WI38 (cell line): ENCODE measurements around the gene GOLGA7B.

Source experiments
- H3K4me3 ChIP-seq: 2 replicates; pipeline ENCODE4 v1.5.1; 2011; ENCODE audit warnings: low read depth, mild to moderate bottlenecking, control low read depth, low read length
- TF ChIP-seq, protein P1 (sequence below): IDR thresholded peaks from 2 replicates; pipeline ENCODE4 v1.5.1; 2012; ENCODE audit warnings: low read depth, mild to moderate bottlenecking, control low read depth, low read length

GOLGA7B gene

DNA sequence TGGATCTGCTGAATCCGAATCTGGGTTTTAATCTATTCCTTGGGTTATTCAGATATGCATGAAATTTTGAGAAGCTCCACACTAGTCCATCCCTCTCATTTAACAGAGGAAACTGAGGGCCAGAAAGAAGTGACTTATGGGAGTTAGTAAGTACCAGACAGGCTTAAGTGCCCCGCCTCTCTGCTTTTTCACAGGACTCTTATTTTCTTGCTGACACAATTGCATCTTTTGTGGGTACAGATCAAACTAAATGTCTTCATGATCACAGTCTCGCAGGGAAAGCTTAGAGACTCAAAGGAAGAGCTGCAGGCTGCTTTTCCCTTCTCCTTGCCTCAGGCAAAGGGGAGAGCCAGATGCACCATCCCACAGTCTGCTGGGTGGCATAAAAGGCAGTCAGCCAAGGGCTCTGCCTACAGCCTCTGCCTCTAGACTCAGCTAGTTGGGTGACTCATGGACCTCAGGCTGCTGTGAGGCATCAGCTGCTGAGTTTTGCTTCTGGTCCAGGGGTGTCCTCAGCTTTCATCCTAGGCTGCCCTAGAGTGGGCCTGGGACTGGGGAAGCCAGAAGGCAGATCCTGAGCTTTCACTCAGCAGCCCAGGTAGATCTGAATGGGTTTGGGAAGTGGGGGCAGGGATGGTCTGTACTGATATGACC is 11.6 kb downstream of the GOLGA7B start:
- no peak overlapping the region for H3K4me3 ChIP-seq
- TF ChIP-seq, protein P1, sequence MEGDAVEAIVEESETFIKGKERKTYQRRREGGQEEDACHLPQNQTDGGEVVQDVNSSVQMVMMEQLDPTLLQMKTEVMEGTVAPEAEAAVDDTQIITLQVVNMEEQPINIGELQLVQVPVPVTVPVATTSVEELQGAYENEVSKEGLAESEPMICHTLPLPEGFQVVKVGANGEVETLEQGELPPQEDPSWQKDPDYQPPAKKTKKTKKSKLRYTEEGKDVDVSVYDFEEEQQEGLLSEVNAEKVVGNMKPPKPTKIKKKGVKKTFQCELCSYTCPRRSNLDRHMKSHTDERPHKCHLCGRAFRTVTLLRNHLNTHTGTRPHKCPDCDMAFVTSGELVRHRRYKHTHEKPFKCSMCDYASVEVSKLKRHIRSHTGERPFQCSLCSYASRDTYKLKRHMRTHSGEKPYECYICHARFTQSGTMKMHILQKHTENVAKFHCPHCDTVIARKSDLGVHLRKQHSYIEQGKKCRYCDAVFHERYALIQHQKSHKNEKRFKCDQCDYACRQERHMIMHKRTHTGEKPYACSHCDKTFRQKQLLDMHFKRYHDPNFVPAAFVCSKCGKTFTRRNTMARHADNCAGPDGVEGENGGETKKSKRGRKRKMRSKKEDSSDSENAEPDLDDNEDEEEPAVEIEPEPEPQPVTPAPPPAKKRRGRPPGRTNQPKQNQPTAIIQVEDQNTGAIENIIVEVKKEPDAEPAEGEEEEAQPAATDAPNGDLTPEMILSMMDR = no peak

DNA sequence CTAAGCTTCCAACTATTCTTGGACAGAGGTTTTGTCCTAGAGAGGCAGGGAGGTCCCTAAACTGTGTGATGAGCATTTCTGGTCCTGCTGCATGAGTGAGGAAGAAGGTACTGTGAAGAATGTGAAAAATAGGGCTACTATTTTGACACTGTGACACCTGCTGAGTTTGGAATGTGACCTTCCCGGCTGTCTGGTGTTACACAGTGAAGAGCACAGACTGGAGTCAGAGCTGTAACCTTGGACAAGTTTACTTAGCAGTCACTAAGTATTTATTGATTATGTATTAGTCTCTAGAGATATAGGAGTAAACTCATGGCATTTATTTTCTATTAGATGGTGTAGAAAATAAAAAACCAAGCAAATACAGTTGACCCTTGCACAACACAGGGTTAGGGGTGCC is 12.3 kb downstream of the GOLGA7B start:
- no peak overlapping the region for H3K4me3 ChIP-seq
- TF ChIP-seq, protein P1 = no peak

DNA sequence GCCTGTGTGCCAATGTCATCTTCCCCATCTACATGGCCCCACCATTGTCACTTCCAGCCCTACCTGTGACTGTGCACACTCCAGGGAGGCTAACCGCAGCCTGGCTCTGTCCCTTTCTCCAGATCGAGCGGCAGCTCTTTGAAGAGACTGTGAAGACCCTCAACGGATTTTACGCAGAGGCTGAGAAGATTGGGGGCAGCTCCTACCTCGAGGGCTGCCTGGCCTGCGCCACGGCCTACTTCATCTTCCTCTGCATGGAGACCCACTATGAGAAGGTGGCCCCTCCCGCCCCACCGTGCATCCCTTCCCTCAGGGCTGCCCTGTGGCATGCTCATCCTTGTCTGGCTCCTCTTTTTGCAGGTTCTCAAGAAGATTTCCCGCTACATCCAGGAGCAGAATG is 14.2 kb downstream of the GOLGA7B start:
- H3K4me3 ChIP-seq = no peak overlapping the region
- TF ChIP-seq, protein P1 = no peak

DNA sequence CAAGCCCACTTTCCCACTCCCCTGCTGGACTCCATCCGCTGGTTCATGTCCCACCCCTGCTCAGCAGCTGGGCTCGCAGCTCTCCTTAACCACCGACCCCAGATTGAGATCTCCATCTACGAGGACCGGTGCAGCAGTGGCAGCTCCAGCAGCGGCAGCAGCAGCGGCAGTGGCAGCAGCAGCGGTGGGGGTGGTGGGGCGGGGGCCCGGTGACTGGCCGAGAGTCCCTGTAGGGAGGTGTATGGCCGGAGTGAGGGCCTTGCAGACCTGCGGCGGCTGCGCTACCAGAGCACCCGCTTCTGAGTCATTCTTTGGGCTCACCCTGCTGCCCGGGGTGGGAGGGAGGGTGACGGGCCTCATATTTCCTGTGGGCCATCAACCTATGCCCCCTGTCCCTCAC is 15.8 kb downstream of the GOLGA7B start:
- no peak overlapping the region for H3K4me3 ChIP-seq
- TF ChIP-seq, protein P1 = no peak

DNA sequence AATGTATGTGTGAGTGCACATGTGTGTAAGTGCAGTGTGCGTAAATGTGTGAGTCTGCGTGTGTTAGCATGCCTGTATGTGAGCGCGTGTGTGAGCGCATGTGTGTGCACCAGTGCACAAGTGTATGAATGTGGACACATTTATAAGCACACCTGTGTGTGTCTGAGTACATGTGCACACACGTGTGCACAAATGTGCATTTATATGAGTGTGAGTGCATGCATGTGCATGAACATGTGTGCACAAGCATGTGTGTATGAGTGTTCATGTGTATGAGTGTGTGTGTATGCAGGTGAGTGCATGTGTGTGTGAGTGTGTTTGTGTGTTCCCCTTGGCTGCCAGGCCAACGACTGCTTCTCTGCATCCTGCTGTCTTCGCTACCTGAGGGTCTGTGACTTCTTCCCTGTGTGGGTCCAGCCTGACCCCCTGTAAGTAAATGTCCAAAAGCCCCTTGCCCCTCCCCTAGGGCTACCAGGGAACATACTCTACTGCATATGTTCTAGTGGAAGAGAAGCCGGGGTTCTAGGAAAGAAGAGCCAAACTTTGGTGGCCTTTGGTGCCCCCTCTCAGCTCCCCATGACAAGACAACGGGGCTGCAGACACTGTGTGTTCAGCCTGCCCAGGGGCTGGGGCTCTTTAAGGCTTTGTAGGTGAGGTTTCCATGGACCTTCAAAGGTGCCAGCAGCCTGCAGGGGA is 17.0 kb downstream of the GOLGA7B start:
- no peak overlapping the region for H3K4me3 ChIP-seq
- TF ChIP-seq, protein P1 = no peak

DNA sequence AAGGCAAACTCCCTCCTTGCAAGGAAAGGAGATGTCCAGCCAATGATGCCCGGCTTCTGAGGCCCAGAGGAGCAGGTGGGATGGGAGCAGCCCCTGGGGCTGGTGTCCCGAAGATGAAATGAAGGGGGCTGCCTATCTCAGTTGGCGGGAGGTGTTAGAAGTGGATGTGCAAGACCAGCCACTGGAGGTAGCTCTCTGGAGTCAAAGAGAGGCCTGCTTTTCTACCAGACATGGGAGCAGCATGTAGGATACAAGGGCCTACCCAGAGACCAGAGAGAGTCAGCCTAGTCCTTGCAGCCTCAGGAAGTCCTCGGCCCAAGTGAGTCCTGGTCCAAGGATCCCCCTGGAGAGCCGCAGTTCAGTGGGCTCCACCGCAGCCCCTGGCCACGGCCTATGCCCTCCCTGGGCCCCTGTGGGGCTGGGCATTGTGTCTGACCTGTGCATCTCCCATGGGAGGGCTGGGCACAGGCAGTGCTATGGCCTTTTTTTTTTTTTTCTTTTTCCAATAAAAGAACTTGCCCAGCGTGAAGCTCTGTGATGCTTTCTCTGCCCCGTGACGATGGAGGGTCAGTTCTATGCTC is 17.7 kb downstream of the GOLGA7B start:
- no peak overlapping the region for H3K4me3 ChIP-seq
- TF ChIP-seq, protein P1 = no peak

DNA sequence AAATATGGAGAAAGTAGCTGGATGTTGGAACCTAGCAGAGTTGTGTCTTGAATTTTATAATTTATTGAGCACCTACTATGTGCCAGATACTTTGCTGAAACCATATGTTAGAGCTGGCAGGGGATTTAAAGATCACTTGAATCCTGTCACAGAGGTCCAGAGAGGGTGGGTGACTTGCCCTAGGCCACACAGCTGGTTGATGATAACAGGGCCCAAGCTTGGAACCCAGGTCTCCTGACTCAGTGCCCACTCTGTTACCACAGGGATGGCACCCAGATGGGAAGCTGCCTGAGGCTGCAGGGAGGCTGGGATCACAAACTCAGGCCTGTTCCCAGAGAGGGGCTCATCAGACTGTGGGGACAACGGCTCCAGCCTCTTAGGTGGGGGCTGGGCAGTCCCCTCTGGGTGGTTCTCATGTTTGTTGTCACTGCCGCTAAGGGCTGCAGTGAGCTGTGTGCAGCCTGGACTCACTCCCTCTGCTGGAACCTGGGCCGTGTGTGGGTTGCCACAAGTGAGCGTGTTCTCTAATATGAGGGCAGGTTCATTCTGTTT is 18.6 kb downstream of the GOLGA7B start:
- H3K4me3 ChIP-seq = no peak overlapping the region
- TF ChIP-seq, protein P1 = no peak
